RCC 7860 (cell line): Measurements from ENCODE around the gene EIPR1.

ENCODE experiments used
- DNase-seq: peaks from one replicate; pipeline ENCODE4 v3.0.0-alpha.2; 2015; ENCODE audit warnings: low spot score
- FAIRE-seq: peaks from 2 replicates; lab custom pipeline; 2012; peaks lifted over from hg19 to GRCh38; lab: Jason Lieb, UNC

The EIPR1 gene

GRCh38 chr2:3168230-3168891 is 209.3 kb downstream of the EIPR1 start:
- FAIRE-seq, result no peak
- DNase-seq, result no peak

- no peak for FAIRE-seq
- no peak for DNase-seq
These were observed 214.2 kb downstream of the EIPR1 start for GRCh38 chr2:3163401-3163800.

GRCh38 chr2:3162442-3163077 is 215.1 kb downstream of the EIPR1 start:
- DNase-seq, result no peak
- no peak for FAIRE-seq

GRCh38 chr2:3160751-3161330 is 216.8 kb downstream of the EIPR1 start:
- FAIRE-seq (no peak), DNase-seq (no peak)

- no peak for FAIRE-seq
These were observed 217.7 kb downstream of the EIPR1 start for GRCh38 chr2:3159782-3160545.

GRCh38 chr2:3154700-3155099 is 222.9 kb downstream of the EIPR1 start:
- no peak for DNase-seq
- no peak for FAIRE-seq

More at GRCh38 chr2:3159782-3160545, 217.7 kb downstream of the EIPR1 start:
- no peak for DNase-seq

GRCh38 chr2:3154146-3154545 is 223.5 kb downstream of the EIPR1 start:
- no peak for FAIRE-seq
- DNase-seq, result no peak

GRCh38 chr2:3151153-3151918 is 226.3 kb downstream of the EIPR1 start:
- FAIRE-seq, result no peak
- DNase-seq, result no peak

- FAIRE-seq, result no peak
- DNase-seq, result no peak
These were observed 228.0 kb downstream of the EIPR1 start for GRCh38 chr2:3149441-3150217.

GRCh38 chr2:3148716-3149115 is 228.9 kb downstream of the EIPR1 start:
- FAIRE-seq (no peak), DNase-seq (no peak)

GRCh38 chr2:3147651-3148530 is 229.7 kb downstream of the EIPR1 start:
- FAIRE-seq (no peak), DNase-seq (no peak)

- DNase-seq (no peak), FAIRE-seq (no peak)
These were observed 230.6 kb downstream of the EIPR1 start for GRCh38 chr2:3146772-3147650.

GRCh38 chr2:3146175-3146574 is 231.4 kb downstream of the EIPR1 start:
- no peak for DNase-seq
- no peak for FAIRE-seq

GRCh38 chr2:3145471-3146021 is 232.1 kb downstream of the EIPR1 start:
- DNase-seq (no peak), FAIRE-seq (no peak)

- no peak for DNase-seq
- FAIRE-seq, result no peak
These were observed 232.8 kb downstream of the EIPR1 start for GRCh38 chr2:3144856-3145255.

GRCh38 chr2:3143602-3144001 is 234.0 kb downstream of the EIPR1 start:
- FAIRE-seq, result no peak
- no peak for DNase-seq

- FAIRE-seq, result no peak
These were observed 234.6 kb downstream of the EIPR1 start for GRCh38 chr2:3142961-3143571.

More at GRCh38 chr2:3142961-3143571, 234.6 kb downstream of the EIPR1 start:
- DNase-seq, result no peak
